B cell (primary cell): ENCODE measurements around the gene AKIRIN1. TPM values are rescaled to one million over a fixed set of nuclear protein-coding genes. Genes with fewer than 3 reads are reported as not detected.
A peak's percentile ranks its signal among the peaks of the same experiment; 100 is the strongest.

Experiments used
- ATAC-seq: fragments of 200-7000 bp; cut with Tn5 transposase; one replicate; pipeline ENCODE4 v1.10.0; 2021; ENCODE audit warnings: low read depth, mild to moderate bottlenecking, moderate number of reproducible peaks, moderate library complexity
- CTCF ChIA-PET: fragments of 350-600 bp; sonication (Branson Sonifier 250); formaldehyde crosslinking; loops from one replicate; lab custom pipeline; 2021; ENCODE audit warnings: antibody characterized with exemption, inconsistent platforms; lab: Charles Lee
- POLR2A ChIA-PET: fragments of 350-600 bp; sonication (Branson Sonifier 250); formaldehyde crosslinking; loops from one replicate; lab custom pipeline; 2021; ENCODE audit warnings: antibody characterized with exemption; lab: Charles Lee
- DNase-seq: peaks from one replicate; pipeline ENCODE4 v3.0.0; 2013
- H2AFZ ChIP-seq: 2 replicates; pipeline ENCODE4 v1.6.1; 2012; ENCODE audit warnings: mild to moderate bottlenecking, low read depth, low read length; ENCODE audit not compliant: insufficient read depth, poor library complexity, severe bottlenecking
- H3K27ac ChIP-seq, 2 donors: 1 replicate in 1 of 2; 2 replicates in 1 of 2; pipeline ENCODE4 v1.5.1; 2012 to 2013; ENCODE audit warnings: low read length in 2 of 2, mild to moderate bottlenecking in 2 of 2, moderate library complexity in 1 of 2
- H3K27me3 ChIP-seq, 4 experiments: fragments of 200-600 bp in 1 of 4; sonication (generic) in 1 of 4; replicated peaks in 1 of 4; 1 replicate in 2 of 4; 2 replicates in 2 of 4; pipeline versions ENCODE4 v1.6.1 to v1.7.0; 2013 to 2016; ENCODE audit warnings: low read length in 3 of 4, mild to moderate bottlenecking in 2 of 4, mixed read lengths in 1 of 4, moderate library complexity in 1 of 4; ENCODE audit not compliant: insufficient read depth in 4 of 4, control insufficient read depth in 3 of 4; ENCODE audit errors: control extremely low read depth in 1 of 4
- H3K36me3 ChIP-seq, 2 experiments: replicated peaks in 1 of 2; 1 replicate in 1 of 2; 2 replicates in 1 of 2; pipeline versions ENCODE4 v1.6.1 to v1.7.1; 2013; ENCODE audit warnings: low read length in 1 of 2; ENCODE audit not compliant: insufficient read depth in 2 of 2, control insufficient read depth in 1 of 2; ENCODE audit errors: control extremely low read depth in 1 of 2, extremely low read depth in 1 of 2
- H3K4me1 ChIP-seq, 2 donors: fragments of 200-600 bp in 1 of 2; sonication (generic) in 1 of 2; 1 replicate in 1 of 2; 2 replicates in 1 of 2; pipeline versions ENCODE4 v1.5.1 to v1.6.1; 2013 to 2017; ENCODE audit warnings: low read length in 2 of 2; ENCODE audit not compliant: control insufficient read depth in 2 of 2, insufficient read depth in 2 of 2
- H3K4me2 ChIP-seq: replicated peaks from 2 replicates; pipeline ENCODE3; 2012; ENCODE audit warnings: mild to moderate bottlenecking, low read depth, low read length; ENCODE audit not compliant: poor library complexity, severe bottlenecking
- H3K4me3 ChIP-seq, 5 experiments: fragments of 200-600 bp in 1 of 5; sonication (generic) in 1 of 5; 1 replicate in 3 of 5; 2 replicates in 2 of 5; pipeline versions ENCODE4 v1.5.1 to v1.7.0; 2011 to 2016; ENCODE audit warnings: low read length in 4 of 5, mild to moderate bottlenecking in 4 of 5, low read depth in 2 of 5, control low read depth in 1 of 5, moderate library complexity in 1 of 5; ENCODE audit not compliant: insufficient read depth in 1 of 5; ENCODE audit errors: control extremely low read depth in 1 of 5, extremely low read depth in 1 of 5
- H3K79me2 ChIP-seq: fragments of 200-600 bp; sonication (generic); one replicate; pipeline ENCODE4 v1.6.0; 2016; ENCODE audit warnings: low read length; ENCODE audit not compliant: control insufficient read depth, insufficient read depth
- H3K9ac ChIP-seq: fragments of 200-600 bp; sonication (generic); 2 replicates; pipeline ENCODE4 v1.6.1; 2017; ENCODE audit warnings: mild to moderate bottlenecking, low read length, moderate library complexity
- H3K9me3 ChIP-seq, 3 donors: one replicate each; pipeline versions ENCODE4 v1.6.1 to v1.7.1; 2013; ENCODE audit warnings: low read length in 2 of 3; ENCODE audit not compliant: control insufficient read depth in 2 of 3, insufficient read depth in 1 of 3; ENCODE audit errors: control extremely low read depth in 1 of 3
- H4K20me1 ChIP-seq: 2 replicates; pipeline ENCODE4 v1.6.0; 2012; ENCODE audit warnings: mild to moderate bottlenecking, low read length; ENCODE audit not compliant: insufficient read depth, control insufficient read depth, poor library complexity, severe bottlenecking
- H3K27ac Mint-ChIP-seq: one replicate; pipeline ENCODE4 v1.8.0; 2021; ENCODE audit warnings: mixed read lengths
- H3K27me3 Mint-ChIP-seq: one replicate; pipeline ENCODE4 v1.8.0; 2021; ENCODE audit warnings: mixed read lengths
- H3K4me1 Mint-ChIP-seq: one replicate; pipeline ENCODE4 v1.8.0; 2021; ENCODE audit warnings: mixed read lengths
- H3K4me3 Mint-ChIP-seq: one replicate; pipeline ENCODE4 v1.8.0; 2021; ENCODE audit warnings: mixed read lengths
- H3K9me3 Mint-ChIP-seq: one replicate; pipeline ENCODE4 v1.8.0; 2022; ENCODE audit warnings: mixed read lengths; ENCODE audit not compliant: insufficient read depth
- EZH2 ChIP-seq: IDR thresholded peaks from 2 replicates; pipeline ENCODE4 v1.6.1; 2012; ENCODE audit warnings: borderline replicate concordance, low read depth, mild to moderate bottlenecking, moderate library complexity, low read length; ENCODE audit not compliant: insufficient read depth, poor library complexity, severe bottlenecking
- WGBS: methylation state at CpG from one replicate; pipeline ENCODE4 v1.1.5; 2013; ENCODE audit warnings: missing lambda C conversion rate; ENCODE audit not compliant: insufficient coverage; 5-methylcytosine and 5-hydroxymethylcytosine counted together
- intact Hi-C: fragments of 100-400 bp; cut with micrococcal nuclease; formaldehyde crosslinking; loops from one replicate; pipeline ENCODE4 v1.10.0; 2022
- polyA plus RNA-seq: library from polyadenylated mRNA; depleted of rRNA; stranded (reverse); fragments of >200 nt; gene quantifications from 2 replicates; pipeline ENCODE4 v1.2.3, GENCODE V29; 2012
- total RNA-seq, 2 donors: library from RNA; stranded (reverse); fragments of 120-200 nt in 1 of 2; gene quantifications; 1 replicate in 1 of 2; 2 replicates in 1 of 2; pipeline versions ENCODE4 v1.2.3 to v1.2.4, GENCODE V29; 2013 to 2022
- TF ChIP-seq, protein P1 (sequence below): fragments of 200-600 bp; IDR thresholded peaks from one replicate; pipeline ENCODE4 v1.8.0; 2022; ENCODE audit warnings: antibody characterized with exemption, mild to moderate bottlenecking

The AKIRIN1 gene
- total and polyA plus RNA-seq, 2 donors (not counting 1 experiment from before 2014, with no cell fraction given) = 36.5 to 59.7 TPM

DNA sequence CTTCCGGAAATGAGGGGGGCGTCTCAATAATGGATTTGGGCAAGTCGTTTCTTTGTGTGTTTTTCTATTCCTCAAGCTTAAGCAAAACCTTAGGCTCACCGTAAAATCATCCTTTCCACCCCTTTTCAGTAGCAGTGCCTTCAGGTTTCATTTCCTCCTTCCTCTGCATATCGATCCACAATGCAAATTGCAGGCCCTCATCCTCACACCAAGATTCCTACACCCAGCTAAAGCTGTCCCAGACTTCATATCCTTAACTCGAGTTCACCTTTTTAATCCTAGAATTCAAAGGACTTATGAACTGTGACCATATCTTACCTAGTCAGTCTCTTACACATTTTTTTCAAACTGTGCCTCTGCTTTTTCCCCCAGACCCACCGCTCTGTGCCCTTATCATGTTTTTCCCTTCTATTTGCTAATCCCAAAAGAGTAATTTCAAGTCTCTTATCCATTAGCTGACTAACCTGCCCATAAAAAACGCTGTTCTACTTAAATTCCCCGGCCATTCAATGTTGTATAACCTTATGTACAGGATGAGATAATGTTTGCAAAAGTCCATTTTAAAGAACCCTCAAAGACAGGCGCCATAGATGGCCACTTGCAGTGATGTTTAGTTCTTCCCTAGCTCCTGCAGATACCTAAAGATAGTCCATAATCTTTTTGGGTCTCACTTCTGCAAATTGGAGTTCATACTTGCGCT is 1.5 kb downstream of the AKIRIN1 start:
- Histone ChIP-seq H3K9me3 (no peaks in the 10 kb centered on the region), H3K4me2 (peak overlapping the region; percentile 88), H3K27me3 (no peaks in the 10 kb centered on the region), H4K20me1 (peaks cover 65% of the 10 kb centered on the region), H3K27ac (peak overlapping the region; percentile 35 to 95), H3K4me1 (peaks cover 22 to 24% of the 10 kb centered on the region in 2 donors), H3K36me3 (peaks cover 0 to 16% of the 10 kb centered on the region in 2 experiments), H3K79me2 (peaks cover 73% of the 10 kb centered on the region), H3K9ac (peak overlapping the region; percentile 89), H2AFZ (peak overlapping the region; percentile 14), H3K4me3 (peak overlapping the region; percentile 58 to 89 (median 80))
- WGBS = 33% methylated on average over 5 of the region's 11 CpGs
- TF ChIP-seq, protein P1, sequence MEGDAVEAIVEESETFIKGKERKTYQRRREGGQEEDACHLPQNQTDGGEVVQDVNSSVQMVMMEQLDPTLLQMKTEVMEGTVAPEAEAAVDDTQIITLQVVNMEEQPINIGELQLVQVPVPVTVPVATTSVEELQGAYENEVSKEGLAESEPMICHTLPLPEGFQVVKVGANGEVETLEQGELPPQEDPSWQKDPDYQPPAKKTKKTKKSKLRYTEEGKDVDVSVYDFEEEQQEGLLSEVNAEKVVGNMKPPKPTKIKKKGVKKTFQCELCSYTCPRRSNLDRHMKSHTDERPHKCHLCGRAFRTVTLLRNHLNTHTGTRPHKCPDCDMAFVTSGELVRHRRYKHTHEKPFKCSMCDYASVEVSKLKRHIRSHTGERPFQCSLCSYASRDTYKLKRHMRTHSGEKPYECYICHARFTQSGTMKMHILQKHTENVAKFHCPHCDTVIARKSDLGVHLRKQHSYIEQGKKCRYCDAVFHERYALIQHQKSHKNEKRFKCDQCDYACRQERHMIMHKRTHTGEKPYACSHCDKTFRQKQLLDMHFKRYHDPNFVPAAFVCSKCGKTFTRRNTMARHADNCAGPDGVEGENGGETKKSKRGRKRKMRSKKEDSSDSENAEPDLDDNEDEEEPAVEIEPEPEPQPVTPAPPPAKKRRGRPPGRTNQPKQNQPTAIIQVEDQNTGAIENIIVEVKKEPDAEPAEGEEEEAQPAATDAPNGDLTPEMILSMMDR = no peak
- TF ChIP-seq EZH2 = no peak
- DNase-seq (peak; percentile 71), ATAC-seq (no peak)
- POLR2A ChIA-PET = interaction anchor here (0.8 kb wide), 1 partner anchor 134 kb away, joined by 3 read pairs; no protein-coding TSS in a partner anchor
- H3K9me3 Mint-ChIP-seq = no peaks in the 10 kb centered on the region
- peak overlapping the region; percentile 82 for H3K27ac Mint-ChIP-seq
- CTCF ChIA-PET = no interaction called here
- no peaks in the 10 kb centered on the region for H3K27me3 Mint-ChIP-seq
- intact Hi-C loops = no loop called here
- peak overlapping the region; percentile 89 for H3K4me3 Mint-ChIP-seq
- H3K4me1 Mint-ChIP-seq = peaks cover 38% of the 10 kb centered on the region

GRCh38 chr1:38994196-38994595 is 3.1 kb downstream of the AKIRIN1 start:
- Histone ChIP-seq H3K36me3 (peaks cover 0 to 26% of the 10 kb centered on the region in 2 experiments), H3K27me3 (no peaks in the 10 kb centered on the region), H4K20me1 (peaks cover 80% of the 10 kb centered on the region), H3K4me2 (no peak overlapping the region), H3K27ac (no peak overlapping the region), H3K79me2 (peaks cover 80% of the 10 kb centered on the region), H3K9ac (no peak overlapping the region), H3K9me3 (no peaks in the 10 kb centered on the region), H2AFZ (no peak overlapping the region), H3K4me1 (peaks cover 22 to 24% of the 10 kb centered on the region in 2 donors), H3K4me3 (no peak overlapping the region)
- 90% methylated on average over 2 of the region's 5 CpGs for WGBS
- Mint-ChIP-seq H3K9me3 (no peaks in the 10 kb centered on the region), H3K4me3 (no peak overlapping the region), H3K27me3 (no peaks in the 10 kb centered on the region), H3K4me1 (peaks cover 40% of the 10 kb centered on the region), H3K27ac (no peak overlapping the region)
- ATAC-seq = no peak
- ChIA-PET POLR2A (no interaction called here), CTCF (no interaction called here)
- intact Hi-C loops = no loop called here
- TF ChIP-seq EZH2 = no peak
- TF ChIP-seq, protein P1 = no peak
- DNase-seq = no peak
